HCT116 (cell line): Measurements from ENCODE around the gene PCGF2.

Experiments used
- CEBPB ChIP-seq: IDR thresholded peaks from 2 replicates; pipeline ENCODE4 v1.6.1; 2012; ENCODE audit warnings: low read depth
- EZH2 ChIP-seq: fragments of 200-600 bp; sonication (generic); IDR thresholded peaks from 2 replicates; pipeline ENCODE4 v1.6.1; 2017; ENCODE audit warnings: antibody characterized with exemption, mixed run types
- JUND ChIP-seq: IDR thresholded peaks from 2 replicates; pipeline ENCODE4 v1.6.1; 2012
- POLR2A ChIP-seq: IDR thresholded peaks from 2 replicates; pipeline ENCODE4 v1.7.0; 2011; ENCODE audit warnings: borderline replicate concordance; ENCODE audit not compliant: insufficient read depth, insufficient read length; ENCODE audit errors: extremely low read depth
- POLR2AphosphoS5 ChIP-seq: IDR thresholded peaks from 2 replicates; pipeline ENCODE4 v1.6.1; 2011; ENCODE audit warnings: mild to moderate bottlenecking, low read depth, low read length, moderate library complexity
- RAD21 ChIP-seq: IDR thresholded peaks from 2 replicates; pipeline ENCODE4 v1.6.1; 2012; ENCODE audit warnings: low read depth, mild to moderate bottlenecking
- SP1 ChIP-seq: IDR thresholded peaks from 2 replicates; pipeline ENCODE4 v1.6.1; 2012; ENCODE audit warnings: low read depth
- TCF7L2 ChIP-seq: IDR thresholded peaks from 2 replicates; pipeline ENCODE4 v1.7.0; 2011; ENCODE audit warnings: borderline replicate concordance, inconsistent platforms; ENCODE audit not compliant: insufficient read depth, insufficient read length; ENCODE audit errors: extremely low read depth
- YY1 ChIP-seq: IDR thresholded peaks from 2 replicates; pipeline ENCODE4 v1.6.1; 2011; ENCODE audit warnings: low read length, low read depth, moderate library complexity, mild to moderate bottlenecking; ENCODE audit not compliant: insufficient replicate concordance; ENCODE audit errors: extremely low read depth
- ZFX ChIP-seq: fragments of 450-650 bp; IDR thresholded peaks from 2 replicates; pipeline ENCODE4 v1.6.1; 2017
- ZNF274 ChIP-seq: fragments of 200-500 bp; sonication (Bioruptor generic); IDR thresholded peaks from 2 replicates; pipeline ENCODE4 v1.6.1; 2014; ENCODE audit warnings: mild to moderate bottlenecking, low read depth, low read length, inconsistent platforms
- TF ChIP-seq, protein P1 (sequence below), 3 experiments: fragments of 200-600 bp in 1 of 3; sonication (generic) in 1 of 3; IDR thresholded peaks in 2 of 3; conservative IDR thresholded peaks in 1 of 3; 2 replicates each; pipeline ENCODE4 v1.5.1; 2012 to 2017; ENCODE audit warnings: low read depth in 2 of 3, low read length in 2 of 3, antibody characterized with exemption in 1 of 3, borderline replicate concordance in 1 of 3, control low read depth in 1 of 3, mild to moderate bottlenecking in 1 of 3, mixed read lengths in 1 of 3, mixed run types in 1 of 3, moderate library complexity in 1 of 3; ENCODE audit not compliant: insufficient read depth in 1 of 3
- TF ChIP-seq, protein P2 (sequence below): IDR thresholded peaks from 2 replicates; pipeline ENCODE4 v1.6.1; 2012; ENCODE audit warnings: low read depth

DNA sequence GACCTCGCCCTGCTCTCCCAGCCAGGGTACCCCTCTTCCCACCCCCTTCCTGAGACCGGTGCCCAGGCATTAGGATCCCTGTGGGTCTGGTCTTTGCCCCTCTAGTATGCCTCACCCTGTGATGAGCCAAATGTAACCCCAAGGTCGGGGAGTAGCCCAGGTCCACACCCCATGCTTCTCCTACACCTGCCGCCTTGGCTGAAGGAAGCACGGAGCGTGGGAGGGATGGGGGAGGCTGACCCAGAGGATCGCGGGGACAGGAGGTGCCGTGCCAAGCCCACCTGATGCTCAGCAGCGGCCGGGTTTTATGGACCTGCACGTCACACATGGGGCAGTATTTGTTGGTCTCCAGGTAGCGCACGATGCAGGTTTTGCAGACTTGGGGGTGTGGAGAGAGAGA, 8.8 kb downstream of the PCGF2 start:
- TF ChIP-seq, protein P1, sequence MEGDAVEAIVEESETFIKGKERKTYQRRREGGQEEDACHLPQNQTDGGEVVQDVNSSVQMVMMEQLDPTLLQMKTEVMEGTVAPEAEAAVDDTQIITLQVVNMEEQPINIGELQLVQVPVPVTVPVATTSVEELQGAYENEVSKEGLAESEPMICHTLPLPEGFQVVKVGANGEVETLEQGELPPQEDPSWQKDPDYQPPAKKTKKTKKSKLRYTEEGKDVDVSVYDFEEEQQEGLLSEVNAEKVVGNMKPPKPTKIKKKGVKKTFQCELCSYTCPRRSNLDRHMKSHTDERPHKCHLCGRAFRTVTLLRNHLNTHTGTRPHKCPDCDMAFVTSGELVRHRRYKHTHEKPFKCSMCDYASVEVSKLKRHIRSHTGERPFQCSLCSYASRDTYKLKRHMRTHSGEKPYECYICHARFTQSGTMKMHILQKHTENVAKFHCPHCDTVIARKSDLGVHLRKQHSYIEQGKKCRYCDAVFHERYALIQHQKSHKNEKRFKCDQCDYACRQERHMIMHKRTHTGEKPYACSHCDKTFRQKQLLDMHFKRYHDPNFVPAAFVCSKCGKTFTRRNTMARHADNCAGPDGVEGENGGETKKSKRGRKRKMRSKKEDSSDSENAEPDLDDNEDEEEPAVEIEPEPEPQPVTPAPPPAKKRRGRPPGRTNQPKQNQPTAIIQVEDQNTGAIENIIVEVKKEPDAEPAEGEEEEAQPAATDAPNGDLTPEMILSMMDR (IDR thresholded peaks at IDR 0.05 in 2 of 3, conservative IDR thresholded peaks at IDR 0.05 in 1 of 3; ENCODE audit: borderline replicate concordance in 1 of 3, insufficient read depth in 1 of 3, low read depth in 2 of 3, low read length in 2 of 3), result no peak
- no peak for TF ChIP-seq POLR2A
- TF ChIP-seq RAD21, result no peak
- TF ChIP-seq, protein P2, sequence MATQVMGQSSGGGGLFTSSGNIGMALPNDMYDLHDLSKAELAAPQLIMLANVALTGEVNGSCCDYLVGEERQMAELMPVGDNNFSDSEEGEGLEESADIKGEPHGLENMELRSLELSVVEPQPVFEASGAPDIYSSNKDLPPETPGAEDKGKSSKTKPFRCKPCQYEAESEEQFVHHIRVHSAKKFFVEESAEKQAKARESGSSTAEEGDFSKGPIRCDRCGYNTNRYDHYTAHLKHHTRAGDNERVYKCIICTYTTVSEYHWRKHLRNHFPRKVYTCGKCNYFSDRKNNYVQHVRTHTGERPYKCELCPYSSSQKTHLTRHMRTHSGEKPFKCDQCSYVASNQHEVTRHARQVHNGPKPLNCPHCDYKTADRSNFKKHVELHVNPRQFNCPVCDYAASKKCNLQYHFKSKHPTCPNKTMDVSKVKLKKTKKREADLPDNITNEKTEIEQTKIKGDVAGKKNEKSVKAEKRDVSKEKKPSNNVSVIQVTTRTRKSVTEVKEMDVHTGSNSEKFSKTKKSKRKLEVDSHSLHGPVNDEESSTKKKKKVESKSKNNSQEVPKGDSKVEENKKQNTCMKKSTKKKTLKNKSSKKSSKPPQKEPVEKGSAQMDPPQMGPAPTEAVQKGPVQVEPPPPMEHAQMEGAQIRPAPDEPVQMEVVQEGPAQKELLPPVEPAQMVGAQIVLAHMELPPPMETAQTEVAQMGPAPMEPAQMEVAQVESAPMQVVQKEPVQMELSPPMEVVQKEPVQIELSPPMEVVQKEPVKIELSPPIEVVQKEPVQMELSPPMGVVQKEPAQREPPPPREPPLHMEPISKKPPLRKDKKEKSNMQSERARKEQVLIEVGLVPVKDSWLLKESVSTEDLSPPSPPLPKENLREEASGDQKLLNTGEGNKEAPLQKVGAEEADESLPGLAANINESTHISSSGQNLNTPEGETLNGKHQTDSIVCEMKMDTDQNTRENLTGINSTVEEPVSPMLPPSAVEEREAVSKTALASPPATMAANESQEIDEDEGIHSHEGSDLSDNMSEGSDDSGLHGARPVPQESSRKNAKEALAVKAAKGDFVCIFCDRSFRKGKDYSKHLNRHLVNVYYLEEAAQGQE, result no peak
- TF ChIP-seq POLR2AphosphoS5, result no peak
- no peak for TF ChIP-seq YY1
- no peak for TF ChIP-seq ZNF274
- TF ChIP-seq EZH2, result no peak
- TF ChIP-seq TCF7L2, result no peak
- no peak for TF ChIP-seq ZFX
- no peak for TF ChIP-seq SP1
- TF ChIP-seq JUND, result no peak
- TF ChIP-seq CEBPB, result no peak
